Smooth muscle cell (in vitro differentiated cells): ENCODE results near the gene MAST2. TPM values are rescaled to one million over a fixed set of nuclear protein-coding genes. Genes with fewer than 3 reads are reported as not detected.
"Not testable (repeated sequence)": the region's sequence is repeated elsewhere in the genome, so short reads cannot be mapped to it uniquely, and the experiment has no call there.

Experiments
- DNase-seq: peaks from one replicate; lab custom pipeline; 2025; ENCODE audit not compliant: unreplicated experiment; lab: John Stamatoyannopoulos, UW
- H2AFZ ChIP-seq: fragments of 200-600 bp; sonication (generic); 2 replicates; pipeline ENCODE4 v1.6.0; 2016; ENCODE audit warnings: antibody characterized with exemption, low read depth, mild to moderate bottlenecking
- H3F3A ChIP-seq: fragments of 200-600 bp; sonication (generic); 2 replicates; pipeline ENCODE4 v1.6.0; 2017; ENCODE audit warnings: antibody characterized with exemption, low read depth
- H3K27ac ChIP-seq: fragments of 200-600 bp; sonication (generic); 2 replicates; pipeline ENCODE4 v1.5.1; 2016; ENCODE audit warnings: low read depth, mild to moderate bottlenecking
- H3K27me3 ChIP-seq: fragments of 200-600 bp; sonication (generic); 2 replicates; pipeline ENCODE4 v1.6.1; 2016; ENCODE audit warnings: low read depth, mild to moderate bottlenecking
- H3K36me3 ChIP-seq: fragments of 200-600 bp; sonication (generic); 2 replicates; pipeline ENCODE4 v1.5.1; 2016; ENCODE audit warnings: low read depth
- H3K4me1 ChIP-seq: fragments of 200-600 bp; sonication (generic); 2 replicates; pipeline ENCODE4 v1.5.1; 2016; ENCODE audit warnings: low read depth
- H3K4me2 ChIP-seq: fragments of 200-600 bp; sonication (generic); 2 replicates; pipeline ENCODE4 v1.6.0; 2016; ENCODE audit warnings: mild to moderate bottlenecking
- H3K4me3 ChIP-seq: fragments of 200-600 bp; sonication (generic); 2 replicates; pipeline ENCODE4 v1.5.1; 2016; ENCODE audit warnings: mild to moderate bottlenecking
- H3K79me2 ChIP-seq: fragments of 200-600 bp; sonication (generic); 2 replicates; pipeline ENCODE4 v1.6.0; 2016; ENCODE audit warnings: low read depth, mild to moderate bottlenecking
- H3K9ac ChIP-seq: fragments of 200-600 bp; sonication (generic); 2 replicates; pipeline ENCODE4 v1.6.0; 2016; ENCODE audit warnings: low read depth
- H3K9me3 ChIP-seq: fragments of 200-600 bp; sonication (generic); replicated peaks from 2 replicates; pipeline ENCODE4 v1.5.1; 2016; ENCODE audit warnings: low read depth
- H4K20me1 ChIP-seq: fragments of 200-600 bp; sonication (generic); 2 replicates; pipeline ENCODE4 v1.6.0; 2016; ENCODE audit warnings: low read depth
- WGBS: methylation state at CpG from one replicate; pipeline ENCODE4 v1.1.7; 2016; ENCODE audit warnings: low lambda C conversion rate; 5-methylcytosine and 5-hydroxymethylcytosine counted together
- polyA plus RNA-seq: library from polyadenylated mRNA; unstranded; fragments of >200 nt; fragmentation: Nextera tagmentation; extraction: Ambion mirVana; gene quantifications from 2 replicates; pipeline ENCODE4 v1.2.1, GENCODE V29; 2016
- total RNA-seq: library from RNA; depleted of rRNA; stranded (reverse); fragments of >200 nt; gene quantifications from 2 replicates; pipeline ENCODE4 v1.2.3, GENCODE V29; 2014
- TF ChIP-seq, protein P1 (sequence below): fragments of 200-600 bp; sonication (generic); IDR thresholded peaks from 2 replicates; pipeline ENCODE4 v1.5.1; 2017; ENCODE audit warnings: borderline replicate concordance, mild to moderate bottlenecking, antibody characterized with exemption; ENCODE audit not compliant: insufficient read depth, poor library complexity, severe bottlenecking

The MAST2 gene
- total and polyA plus RNA-seq, 2 experiments from 2014 or later, result 18.4 to 26.2 TPM

DNA sequence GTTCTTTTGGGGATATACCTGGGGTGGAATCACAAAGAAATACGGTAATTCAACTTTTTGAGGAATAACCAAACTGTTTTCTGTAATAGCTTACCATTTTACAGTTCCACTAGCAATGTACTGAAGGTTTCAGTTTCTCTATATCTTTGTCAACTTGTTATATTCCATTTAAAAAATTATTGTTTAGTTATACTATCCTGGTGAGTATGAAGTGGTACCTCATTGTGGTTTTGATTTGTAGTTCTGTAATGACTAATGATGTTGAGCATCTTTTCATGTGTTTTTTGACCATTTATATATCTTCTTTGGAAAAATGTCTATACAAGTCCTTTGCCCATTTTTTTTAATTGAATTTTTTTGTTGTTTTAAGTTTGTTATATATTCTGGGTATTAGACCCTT is 39.4 kb downstream of the MAST2 start:
- peaks cover 21% of the 10 kb centered on the region for H3K79me2 ChIP-seq
- H2AFZ ChIP-seq, result no peak overlapping the region
- 100% methylated on average over 1 of the region's 1 CpG for WGBS
- H3K27me3 ChIP-seq, result no peaks in the 10 kb centered on the region
- DNase-seq, result no peak
- H3K9me3 ChIP-seq, result no peaks in the 10 kb centered on the region
- no peak overlapping the region for H3K27ac ChIP-seq
- no peaks in the 10 kb centered on the region for H3F3A ChIP-seq
- no peaks in the 10 kb centered on the region for H3K4me1 ChIP-seq
- no peaks in the 10 kb centered on the region for H3K36me3 ChIP-seq
- TF ChIP-seq, protein P1, sequence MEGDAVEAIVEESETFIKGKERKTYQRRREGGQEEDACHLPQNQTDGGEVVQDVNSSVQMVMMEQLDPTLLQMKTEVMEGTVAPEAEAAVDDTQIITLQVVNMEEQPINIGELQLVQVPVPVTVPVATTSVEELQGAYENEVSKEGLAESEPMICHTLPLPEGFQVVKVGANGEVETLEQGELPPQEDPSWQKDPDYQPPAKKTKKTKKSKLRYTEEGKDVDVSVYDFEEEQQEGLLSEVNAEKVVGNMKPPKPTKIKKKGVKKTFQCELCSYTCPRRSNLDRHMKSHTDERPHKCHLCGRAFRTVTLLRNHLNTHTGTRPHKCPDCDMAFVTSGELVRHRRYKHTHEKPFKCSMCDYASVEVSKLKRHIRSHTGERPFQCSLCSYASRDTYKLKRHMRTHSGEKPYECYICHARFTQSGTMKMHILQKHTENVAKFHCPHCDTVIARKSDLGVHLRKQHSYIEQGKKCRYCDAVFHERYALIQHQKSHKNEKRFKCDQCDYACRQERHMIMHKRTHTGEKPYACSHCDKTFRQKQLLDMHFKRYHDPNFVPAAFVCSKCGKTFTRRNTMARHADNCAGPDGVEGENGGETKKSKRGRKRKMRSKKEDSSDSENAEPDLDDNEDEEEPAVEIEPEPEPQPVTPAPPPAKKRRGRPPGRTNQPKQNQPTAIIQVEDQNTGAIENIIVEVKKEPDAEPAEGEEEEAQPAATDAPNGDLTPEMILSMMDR, result no peak
- peaks cover 7% of the 10 kb centered on the region for H4K20me1 ChIP-seq
- H3K4me3 ChIP-seq, result no peak overlapping the region
- H3K4me2 ChIP-seq, result no peak overlapping the region
- H3K9ac ChIP-seq, result no peak overlapping the region

DNA sequence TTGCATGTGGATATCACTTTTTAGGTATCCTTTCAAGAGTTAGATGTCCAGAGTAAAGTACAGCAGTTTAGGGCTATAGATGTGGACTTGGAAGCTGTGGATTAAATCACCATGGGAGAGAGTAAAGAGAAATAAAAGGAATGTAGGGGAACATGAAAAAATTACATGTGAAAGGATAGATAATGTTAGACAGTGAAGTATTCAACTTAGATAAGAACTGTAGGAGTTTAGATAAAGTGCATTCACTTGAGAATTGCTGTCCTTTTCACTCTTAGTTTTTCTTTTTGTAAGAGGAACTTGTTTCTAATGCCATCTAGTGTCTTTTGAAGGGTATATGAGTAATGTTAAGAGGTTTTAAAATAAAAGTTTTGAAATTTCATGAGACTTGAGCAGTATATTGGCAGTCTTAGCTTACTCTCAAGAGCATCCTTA is 40.1 kb downstream of the MAST2 start:
- H3K4me1 ChIP-seq, result peaks cover 3% of the 10 kb centered on the region
- no peaks in the 10 kb centered on the region for H3K27me3 ChIP-seq
- DNase-seq, result no peak
- H3K9ac ChIP-seq, result no peak overlapping the region
- TF ChIP-seq, protein P1, result peak; percentile 14
- no peak overlapping the region for H2AFZ ChIP-seq
- no peak overlapping the region for H3K4me2 ChIP-seq
- H4K20me1 ChIP-seq, result peaks cover 7% of the 10 kb centered on the region
- no peaks in the 10 kb centered on the region for H3K36me3 ChIP-seq
- no peaks in the 10 kb centered on the region for H3K9me3 ChIP-seq
- H3K27ac ChIP-seq, result no peak overlapping the region
- H3K79me2 ChIP-seq, result peaks cover 25% of the 10 kb centered on the region
- H3F3A ChIP-seq, result no peaks in the 10 kb centered on the region
- no peak overlapping the region for H3K4me3 ChIP-seq

DNA sequence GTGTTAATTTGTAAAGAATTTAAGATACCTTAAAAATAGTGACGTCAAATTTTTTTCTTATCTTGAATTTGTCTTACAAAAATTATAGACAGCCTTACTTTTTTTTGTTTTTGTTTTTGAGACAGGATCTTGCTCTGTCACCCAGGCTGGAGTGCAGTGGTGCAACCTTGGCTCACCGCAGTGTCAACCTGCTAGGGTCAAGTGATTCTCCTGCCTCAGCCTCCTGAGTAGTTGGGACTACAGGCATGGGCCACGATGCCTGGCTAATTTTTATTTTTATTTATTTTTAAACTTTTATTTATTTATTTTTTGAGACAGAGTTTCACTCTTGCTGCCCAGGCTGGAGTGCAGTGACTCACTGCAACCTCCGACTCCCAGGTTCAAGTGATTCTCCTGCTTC is 40.6 kb downstream of the MAST2 start:
- H3K27ac ChIP-seq, DNase-seq, H3F3A ChIP-seq, H3K4me2 ChIP-seq, H3K4me3 ChIP-seq, H3K4me1 ChIP-seq, H3K36me3 ChIP-seq, H4K20me1 ChIP-seq, H3K9me3 ChIP-seq, H2AFZ ChIP-seq, H3K9ac ChIP-seq, H3K27me3 ChIP-seq: not testable (repeated sequence)
- WGBS, result 93% methylated on average over 4 of the region's 4 CpGs
- H3K79me2 ChIP-seq, result peaks cover 25% of the 10 kb centered on the region

DNA sequence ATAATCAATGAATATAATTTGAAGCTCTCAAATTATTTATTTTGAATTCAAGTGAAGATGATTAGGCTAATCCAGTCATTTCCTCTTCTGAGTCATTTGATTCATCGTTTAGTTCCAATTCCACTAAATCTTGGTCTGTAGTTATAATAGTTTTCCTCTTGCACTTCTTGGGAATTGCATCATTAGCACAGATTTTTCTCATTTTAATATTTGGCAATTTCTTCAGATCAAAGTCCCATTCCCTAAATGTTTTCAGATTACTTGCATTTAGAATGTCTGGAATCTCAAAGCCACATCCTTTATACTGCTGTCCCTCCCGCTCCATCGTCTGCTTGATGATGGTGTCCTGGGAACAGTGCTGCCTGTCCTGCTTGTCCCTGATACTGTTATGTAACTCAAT is 43.5 kb downstream of the MAST2 start:
- Histone ChIP-seq H3K4me2 (peak overlapping the region; percentile 25), H3K36me3 (no peaks in the 10 kb centered on the region), H3K79me2 (peaks cover 44% of the 10 kb centered on the region), H3K27me3 (no peaks in the 10 kb centered on the region), H3K27ac (no peak overlapping the region), H3K9ac (no peak overlapping the region), H2AFZ (no peak overlapping the region), H3K4me1 (peaks cover 4% of the 10 kb centered on the region), H4K20me1 (peaks cover 7% of the 10 kb centered on the region), H3K4me3 (no peak overlapping the region), H3K9me3 (no peaks in the 10 kb centered on the region), H3F3A (no peaks in the 10 kb centered on the region)
- TF ChIP-seq, protein P1, result no peak
- no peak for DNase-seq
- 46% methylated on average over 3 of the region's 3 CpGs for WGBS
